ENCODE data around the gene CUEDC1. TPM values are rescaled to one million over a fixed set of nuclear protein-coding genes. Genes with fewer than 3 reads are reported as not detected.
"Not testable (repeated sequence)": the region's sequence is repeated elsewhere in the genome, so short reads cannot be mapped to it uniquely, and the experiment has no call there.

The CUEDC1 gene
- total and polyA plus RNA-seq, 8 donors, result 16.5 to 30.4 (median 21.7) TPM

DNA sequence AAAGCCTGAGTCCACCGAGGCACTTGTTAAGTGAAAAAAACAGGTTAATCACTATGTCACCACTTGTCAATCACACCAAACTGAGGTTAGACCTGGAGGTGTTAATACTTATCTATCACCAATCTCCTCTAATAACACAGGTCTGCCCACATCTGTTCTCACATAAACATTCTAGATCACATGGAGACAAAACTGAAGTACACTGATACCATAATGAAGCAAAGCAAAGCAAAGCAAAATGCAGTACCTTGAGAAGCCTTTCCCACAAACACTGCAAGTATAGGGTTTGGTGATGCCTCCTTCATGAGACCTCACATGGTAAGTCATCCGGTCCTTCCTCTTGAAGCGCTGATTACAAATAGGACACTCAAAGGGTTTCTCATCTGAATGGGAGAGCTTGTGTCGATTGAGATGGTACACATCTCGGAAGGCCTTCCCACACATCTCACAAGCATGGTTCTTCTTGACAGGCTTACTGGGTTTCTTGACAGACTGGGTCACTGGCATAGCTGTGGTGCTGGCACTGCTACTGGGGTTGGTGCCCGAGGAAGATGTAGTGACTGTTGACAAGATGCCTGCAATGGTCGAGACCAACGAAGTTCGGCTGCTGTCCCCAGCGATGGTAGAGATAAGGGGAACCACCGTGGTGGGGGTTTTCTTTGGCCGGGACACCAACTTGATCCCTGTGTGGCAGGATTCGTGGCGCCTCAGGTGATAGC is 27.4 kb upstream of the CUEDC1 start:
- H3K27me3 ChIP-seq, result no peaks in the 10 kb centered on the region
- WGBS, 2 donors, result 63 to 67% methylated on average over 14 of the region's 14 CpGs
- H3K36me3 ChIP-seq, result peaks cover 0 to 40% (median 16%) of the 10 kb centered on the region in 3 donors
- peaks cover 26 to 47% (median 27%) of the 10 kb centered on the region in 3 donors for H3K4me1 ChIP-seq
- DNase-seq, result peak in 1 of 6 donors; percentile 32
- FAIRE-seq, result no peak
- intact Hi-C loops (cut with DNase I), result no loop called here
- H3K4me3 ChIP-seq, result no peak overlapping the region
- TF ChIP-seq, protein P1, sequence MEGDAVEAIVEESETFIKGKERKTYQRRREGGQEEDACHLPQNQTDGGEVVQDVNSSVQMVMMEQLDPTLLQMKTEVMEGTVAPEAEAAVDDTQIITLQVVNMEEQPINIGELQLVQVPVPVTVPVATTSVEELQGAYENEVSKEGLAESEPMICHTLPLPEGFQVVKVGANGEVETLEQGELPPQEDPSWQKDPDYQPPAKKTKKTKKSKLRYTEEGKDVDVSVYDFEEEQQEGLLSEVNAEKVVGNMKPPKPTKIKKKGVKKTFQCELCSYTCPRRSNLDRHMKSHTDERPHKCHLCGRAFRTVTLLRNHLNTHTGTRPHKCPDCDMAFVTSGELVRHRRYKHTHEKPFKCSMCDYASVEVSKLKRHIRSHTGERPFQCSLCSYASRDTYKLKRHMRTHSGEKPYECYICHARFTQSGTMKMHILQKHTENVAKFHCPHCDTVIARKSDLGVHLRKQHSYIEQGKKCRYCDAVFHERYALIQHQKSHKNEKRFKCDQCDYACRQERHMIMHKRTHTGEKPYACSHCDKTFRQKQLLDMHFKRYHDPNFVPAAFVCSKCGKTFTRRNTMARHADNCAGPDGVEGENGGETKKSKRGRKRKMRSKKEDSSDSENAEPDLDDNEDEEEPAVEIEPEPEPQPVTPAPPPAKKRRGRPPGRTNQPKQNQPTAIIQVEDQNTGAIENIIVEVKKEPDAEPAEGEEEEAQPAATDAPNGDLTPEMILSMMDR (IDR thresholded peaks at IDR 0.05), result no peak
- no peak for ATAC-seq
- no peak overlapping the region for H3K27ac ChIP-seq
- no peaks in the 10 kb centered on the region for H3K9me3 ChIP-seq

DNA sequence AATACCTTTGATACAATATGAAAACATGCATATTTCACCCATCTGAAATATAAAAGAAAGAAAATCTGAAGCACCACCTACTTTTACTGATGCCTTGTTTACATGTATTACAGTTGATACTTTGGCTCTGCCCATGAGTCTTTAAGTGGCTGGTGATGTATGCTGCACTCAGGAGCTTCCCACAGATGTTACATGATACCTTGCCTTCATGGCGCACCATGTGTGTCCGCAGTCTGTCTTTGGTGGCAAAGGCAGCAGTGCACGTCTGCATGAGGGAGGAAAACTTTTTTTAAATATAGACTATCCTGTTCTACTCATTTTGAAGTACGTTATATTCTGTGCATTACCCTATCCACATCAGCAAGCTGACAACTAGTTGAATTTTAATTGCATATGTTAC is 25.3 kb upstream of the CUEDC1 start:
- Histone ChIP-seq H3K36me3 (peaks cover 0 to 56% (median 28%) of the 10 kb centered on the region in 3 donors), H3K4me1 (peaks cover 19 to 38% (median 21%) of the 10 kb centered on the region in 3 donors), H3K9me3 (no peaks in the 10 kb centered on the region), H3K4me3 (no peak overlapping the region), H3K27me3 (no peaks in the 10 kb centered on the region), H3K27ac (no peak overlapping the region)
- 85 to 91% methylated on average over 4 of the region's 4 CpGs for WGBS, 2 donors
- TF ChIP-seq, protein P1 (IDR thresholded peaks at IDR 0.05), result no peak
- intact Hi-C loops (cut with DNase I), result no loop called here
- FAIRE-seq (no peak), DNase-seq (no peak), ATAC-seq (no peak)

DNA sequence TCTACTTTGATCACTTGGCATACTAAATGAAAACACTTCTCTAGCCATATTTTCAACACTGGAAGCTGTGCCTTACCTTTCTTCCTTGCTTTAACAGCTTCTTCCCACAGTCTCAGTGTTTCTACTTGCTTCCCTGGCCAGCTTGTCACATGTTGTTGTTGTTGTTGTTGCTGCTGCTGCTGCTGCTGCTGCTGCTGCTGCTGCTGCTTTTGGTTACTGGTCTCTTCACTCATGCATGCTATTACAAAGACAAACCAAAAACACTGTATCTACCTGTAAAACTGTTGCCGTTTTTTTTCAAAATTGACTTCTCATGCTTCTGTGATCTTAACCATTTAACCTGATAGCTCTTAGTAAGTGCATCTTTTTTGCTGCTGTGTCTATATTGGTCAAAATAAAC is 23.9 kb upstream of the CUEDC1 start:
- no peak overlapping the region for H3K4me3 ChIP-seq
- no peak overlapping the region for H3K27ac ChIP-seq
- DNase-seq (no peak), ATAC-seq (no peak), FAIRE-seq (no peak)
- TF ChIP-seq, protein P1 (IDR thresholded peaks at IDR 0.05), result no peak
- 53 to 68% methylated on average over 1 of the region's 1 CpG for WGBS, 2 donors
- H3K36me3 ChIP-seq, result peaks cover 0 to 64% (median 34%) of the 10 kb centered on the region in 3 donors
- peaks cover 16 to 33% (median 25%) of the 10 kb centered on the region in 3 donors for H3K4me1 ChIP-seq
- no peaks in the 10 kb centered on the region for H3K9me3 ChIP-seq
- intact Hi-C loops (cut with DNase I), result no loop called here
- no peaks in the 10 kb centered on the region for H3K27me3 ChIP-seq

DNA sequence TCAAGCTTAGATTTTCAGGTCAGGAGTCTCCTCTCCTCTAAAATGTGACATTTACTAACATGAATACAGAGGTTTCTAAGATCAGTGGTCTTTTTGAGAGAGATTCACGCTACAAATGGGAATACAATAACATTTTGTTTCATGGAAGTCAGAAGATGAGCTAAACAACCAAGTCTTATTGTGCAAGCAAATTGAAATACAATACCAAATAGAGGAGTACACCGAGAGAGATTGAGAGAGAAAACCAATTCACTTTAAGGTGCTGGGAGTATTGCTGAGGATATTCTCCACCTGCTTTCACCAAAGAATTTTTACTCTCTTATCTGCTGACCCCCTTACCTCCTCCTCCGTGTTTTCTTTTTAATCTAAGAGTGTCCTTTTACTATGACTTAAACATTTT is 21.4 kb upstream of the CUEDC1 start:
- ATAC-seq, result no peak
- H3K36me3 ChIP-seq, result peaks cover 0 to 66% (median 34%) of the 10 kb centered on the region in 3 donors
- H3K27ac ChIP-seq, result no peak overlapping the region
- no peak for DNase-seq
- TF ChIP-seq, protein P1 (IDR thresholded peaks at IDR 0.05), result no peak
- H3K4me3 ChIP-seq, result no peak overlapping the region
- H3K9me3 ChIP-seq, result no peaks in the 10 kb centered on the region
- peaks cover 13 to 15% (median 14%) of the 10 kb centered on the region in 3 donors for H3K4me1 ChIP-seq
- 85% methylated on average over 3 of the region's 3 CpGs for WGBS, 2 donors
- no peak for FAIRE-seq
- no peaks in the 10 kb centered on the region for H3K27me3 ChIP-seq
- intact Hi-C loops (cut with DNase I), result no loop called here

DNA sequence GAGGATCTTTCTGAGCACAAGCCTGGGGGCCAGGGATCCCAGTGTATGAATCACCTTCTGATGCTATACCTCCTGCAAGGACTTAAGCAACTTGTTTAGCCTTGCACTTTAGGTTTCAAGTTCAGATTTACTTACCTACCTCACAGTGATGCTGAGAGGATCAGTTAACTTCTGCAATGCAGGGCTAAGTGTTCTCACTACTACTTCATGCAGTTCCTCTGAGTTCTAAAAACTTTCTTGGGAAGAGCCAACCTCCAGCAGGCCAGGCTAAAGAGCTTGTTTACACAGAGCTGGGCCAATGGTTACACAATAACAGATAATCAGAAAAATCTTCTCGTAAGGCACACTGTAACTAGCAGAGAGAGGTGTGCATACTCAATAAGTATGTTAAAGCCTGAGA is 19.8 kb upstream of the CUEDC1 start:
- DNase-seq, result no peak
- H3K27me3 ChIP-seq, result no peaks in the 10 kb centered on the region
- peaks cover 10 to 13% (median 12%) of the 10 kb centered on the region in 3 donors for H3K4me1 ChIP-seq
- TF ChIP-seq, protein P1 (IDR thresholded peaks at IDR 0.05), result no peak
- no peak overlapping the region for H3K27ac ChIP-seq
- no peak for FAIRE-seq
- no peak overlapping the region for H3K4me3 ChIP-seq
- intact Hi-C loops (cut with DNase I), result no loop called here
- H3K9me3 ChIP-seq, result no peaks in the 10 kb centered on the region
- WGBS, 2 donors, result 10 to 13% methylated on average over 1 of the region's 1 CpG
- peak; percentile 69 to 94 (median 86) for ATAC-seq
- H3K36me3 ChIP-seq, result peaks cover 0 to 51% (median 34%) of the 10 kb centered on the region in 3 donors

DNA sequence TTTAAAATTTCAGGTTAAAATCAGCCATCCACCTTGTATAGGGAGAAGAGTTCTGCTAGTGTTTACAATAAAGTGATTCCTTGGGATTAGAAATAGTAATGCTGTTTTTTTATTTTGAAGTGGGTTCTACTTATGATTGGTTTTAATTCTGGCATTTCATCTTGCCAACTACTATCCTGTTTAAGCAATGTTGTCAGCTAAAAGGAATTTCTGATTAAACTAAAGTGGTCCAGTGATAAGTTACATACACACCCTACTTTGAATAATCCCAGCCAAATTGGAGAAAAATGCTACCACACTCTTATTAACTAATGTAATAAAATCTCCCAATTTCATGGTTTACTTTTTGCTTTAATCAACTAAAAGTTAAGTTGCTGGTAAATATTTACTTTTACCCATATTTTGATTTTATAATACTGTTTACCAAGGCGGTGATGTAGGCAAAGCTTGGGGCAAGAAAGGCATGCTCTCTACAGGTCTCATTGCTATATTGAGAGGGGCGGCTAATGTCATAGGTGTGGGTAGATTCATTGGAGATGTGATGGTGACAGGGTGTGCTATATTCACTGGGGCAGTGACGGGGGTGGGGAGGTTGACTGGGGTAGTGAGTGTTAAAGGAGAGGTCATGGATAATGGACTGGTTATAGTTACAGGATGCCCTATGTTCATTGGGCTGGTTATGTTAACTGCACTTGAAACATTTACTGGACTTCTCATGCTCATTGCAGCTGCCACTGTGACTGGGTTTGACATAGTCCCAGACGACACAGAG is 19.0 kb upstream of the CUEDC1 start:
- not testable (repeated sequence) for ATAC-seq

More for the DNA sequence above, 19.0 kb upstream of the CUEDC1 start:
- FAIRE-seq; H3K4me3 ChIP-seq; H3K9me3 ChIP-seq; DNase-seq; H3K27me3 ChIP-seq; H3K27ac ChIP-seq; intact Hi-C loops (cut with DNase I): not testable (repeated sequence)
- Histone ChIP-seq H3K4me1 (peaks cover 10 to 13% (median 12%) of the 10 kb centered on the region in 3 donors), H3K36me3 (peaks cover 0 to 46% (median 33%) of the 10 kb centered on the region in 3 donors)
- 82 to 86% methylated on average over 4 of the region's 4 CpGs for WGBS, 2 donors
